ENCODE data around the gene CADM1. TPM values are rescaled to one million over a fixed set of nuclear protein-coding genes. Genes with fewer than 3 reads are reported as not detected.

Gene CADM1
- total and polyA plus RNA-seq, 9 of the 15 experiments (the other 6 are each of a cell fraction or from before 2014, with no cell fraction given): 0.42 TPM; not detected in 8

- H3K36me3 ChIP-seq (ENCODE audit: control insufficient read depth, insufficient read depth, low read length): no peaks in the 10 kb centered on the region
- no peak for DNase-seq (ENCODE audit: extremely low read depth in 1 of 4, low spot score in 3 of 4)
- H3K9me1 ChIP-seq (ENCODE audit: control insufficient read depth, insufficient read depth, low read length): no peaks in the 10 kb centered on the region
- H3K9me3 ChIP-seq (replicated peaks; ENCODE audit: control insufficient read depth, insufficient read depth, low read depth, low read length): no peaks in the 10 kb centered on the region
- no peak overlapping the region for H3K9ac ChIP-seq (ENCODE audit: insufficient read depth in 1 of 2, low read depth in 2 of 2, low read length in 2 of 2)
- no peaks in the 10 kb centered on the region for H3K27me3 ChIP-seq (ENCODE audit: control insufficient read depth in 2 of 2, insufficient read depth in 2 of 2, low read length in 2 of 2)
- in situ Hi-C loops (cut with MboI): no loop called here
- POLR2A ChIA-PET: no interaction called here
- no peaks in the 10 kb centered on the region for H4K20me1 ChIP-seq (replicated peaks; ENCODE audit: control insufficient read depth, insufficient read depth, low read length)
- no peak overlapping the region for H3K4me3 ChIP-seq
- TF ChIP-seq PTTG1 (tag; IDR thresholded peaks at IDR 0.05; ENCODE audit: low read depth): no peak
- TF ChIP-seq PPARD (CRISPR knock-in tag; IDR thresholded peaks at IDR 0.05): no peak
- no peak for TF ChIP-seq RREB1 (CRISPR knock-in tag; IDR thresholded peaks at IDR 0.05)
- TF ChIP-seq NR2F6 (CRISPR knock-in tag; IDR thresholded peaks at IDR 0.05): no peak
- no peak for TF ChIP-seq SREBF1 (IDR thresholded peaks at IDR 0.05; ENCODE audit: borderline replicate concordance, low read depth, low read length)
- TF ChIP-seq NKRF (IDR thresholded peaks at IDR 0.05; ENCODE audit: borderline replicate concordance): no peak
- TF ChIP-seq E2F3 (CRISPR knock-in tag; IDR thresholded peaks at IDR 0.05): no peak
- TF ChIP-seq ZNF24 (IDR thresholded peaks at IDR 0.05): no peak
- TF ChIP-seq FOSL1 (tag; conservative IDR thresholded peaks at IDR 0.05): no peak
- no peak for TF ChIP-seq ZNF311 (CRISPR knock-in tag; IDR thresholded peaks at IDR 0.05)
- no TSS peak for BruUV-seq (replicated peaks)
- H3K79me2 ChIP-seq (ENCODE audit: control insufficient read depth, insufficient read depth, low read length): no peaks in the 10 kb centered on the region
- FAIRE-seq: no peak
- no peak overlapping the region for H3K4me2 ChIP-seq (ENCODE audit: insufficient read depth, low read length)
- H3K27ac ChIP-seq (ENCODE audit: extremely low read depth, low read depth, low read length): no peak overlapping the region
- intact Hi-C loops (cut with micrococcal nuclease): no loop called here
- 2% methylated on average over 5 of the region's 5 CpGs for WGBS (ENCODE audit: insufficient coverage, low coverage, missing lambda C conversion rate)
- CTCF ChIA-PET (ENCODE audit: low intra/inter-chr PET ratio): no interaction called here
- H2AFZ ChIP-seq (ENCODE audit: low read depth, low read length): no peak overlapping the region
- no peak for ATAC-seq
- no peaks in the 10 kb centered on the region for H3K4me1 ChIP-seq (replicated peaks in 1 of 2; ENCODE audit: control insufficient read depth in 2 of 2, insufficient read depth in 2 of 2, low read length in 2 of 2)
Measured at GRCh38 chr11:115263799-115264656, 240.2 kb downstream of the CADM1 start.

Data from K562 (cell line).